ENCODE results near the gene PPL.

DNA sequence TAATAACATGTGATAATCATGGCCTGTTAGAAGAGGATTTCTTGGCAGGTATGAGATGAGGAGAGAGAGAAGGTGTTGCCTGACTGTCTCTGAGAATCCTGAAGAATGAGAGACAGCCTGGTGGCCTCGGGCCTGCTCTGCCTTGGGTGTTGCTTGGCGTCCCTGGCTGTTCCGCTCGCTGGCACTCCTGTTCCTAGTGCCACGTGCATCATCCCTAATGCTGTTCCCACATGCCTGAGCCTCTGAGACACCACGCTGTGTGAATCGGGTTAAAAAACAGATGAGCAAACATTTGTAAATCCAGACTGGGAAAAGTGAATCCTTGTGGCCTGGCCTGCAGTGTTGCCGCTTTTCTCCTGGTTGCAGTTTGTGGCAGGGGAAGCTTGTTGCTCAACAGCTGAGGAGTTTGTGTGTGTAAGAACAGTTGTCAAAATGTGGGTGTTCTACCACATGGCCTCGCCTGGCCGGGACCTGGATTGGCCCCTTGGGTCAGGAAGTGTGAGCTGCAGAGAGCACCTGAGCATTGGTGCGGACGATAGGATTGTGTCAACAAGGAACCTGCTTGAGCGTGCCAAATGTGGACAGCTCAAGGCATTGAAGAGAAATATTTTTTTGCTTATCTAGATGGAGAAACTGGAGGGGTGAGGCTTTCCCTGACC lies 67.7 kb downstream of the PPL start:
- TF ChIP-seq EZH2 (IDR thresholded peaks at IDR 0.05) (no peak), FOXP2 (optimal IDR thresholded peaks at IDR 0.05; ENCODE audit: control extremely low read depth, extremely low read length, insufficient read depth) (no peak), POLR2AphosphoS5 (IDR thresholded peaks at IDR 0.05; ENCODE audit: borderline replicate concordance, low read depth, low read length) (no peak)

All from SK-N-MC (cell line).